NCI-H2029 (cell line): ENCODE results near the gene ANKH.
"Not testable (repeated sequence)": the region's sequence is repeated elsewhere in the genome, so short reads cannot be mapped to it uniquely, and the experiment has no call there.

Experiments used
- DNase-seq: peaks from one replicate; lab custom pipeline; 2025; lab: John Stamatoyannopoulos, UW

ANKH gene

DNA sequence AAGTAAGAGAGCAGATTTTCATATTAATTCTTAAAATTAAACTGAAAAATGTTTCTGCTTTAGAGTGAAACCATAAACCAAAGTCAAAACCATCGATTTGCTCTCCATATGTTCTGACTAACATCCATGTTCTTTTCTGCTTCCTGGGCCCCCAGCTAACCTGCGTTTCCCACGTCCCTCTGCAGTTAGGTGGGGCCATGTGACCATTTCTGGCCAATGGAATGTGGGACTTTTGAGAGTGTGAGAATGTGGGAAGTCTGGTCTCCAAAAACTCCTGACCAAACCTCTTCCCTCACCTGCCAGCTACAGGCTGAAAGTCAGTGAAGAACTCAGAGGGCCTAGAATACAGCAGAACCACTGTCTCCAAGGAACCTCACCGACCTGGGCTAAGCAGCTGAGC, 44.9 kb downstream of the ANKH start:
- DNase-seq = no peak

GRCh38 chr5:14825977-14826376, 45.6 kb downstream of the ANKH start:
- DNase-seq = no peak

DNA sequence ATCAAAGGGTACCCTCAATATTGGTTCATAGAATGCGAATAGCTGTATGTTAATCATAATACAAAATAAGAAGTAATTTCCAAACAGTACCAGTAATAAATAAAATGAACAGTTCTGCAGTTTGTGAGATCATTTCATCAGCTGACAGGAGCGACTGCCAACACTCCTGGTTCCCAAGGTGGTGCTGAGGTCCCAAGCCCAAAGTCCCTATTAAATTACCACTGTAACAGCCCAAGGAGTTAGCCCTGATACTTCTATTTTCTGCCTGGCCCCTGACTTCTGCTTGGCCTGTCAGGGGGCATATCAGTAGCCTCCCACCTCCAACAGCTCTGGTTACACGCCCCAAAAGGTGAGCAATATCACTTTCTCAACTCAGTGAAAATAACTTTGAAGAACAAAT, 47.1 kb downstream of the ANKH start:
- DNase-seq = no peak

DNA sequence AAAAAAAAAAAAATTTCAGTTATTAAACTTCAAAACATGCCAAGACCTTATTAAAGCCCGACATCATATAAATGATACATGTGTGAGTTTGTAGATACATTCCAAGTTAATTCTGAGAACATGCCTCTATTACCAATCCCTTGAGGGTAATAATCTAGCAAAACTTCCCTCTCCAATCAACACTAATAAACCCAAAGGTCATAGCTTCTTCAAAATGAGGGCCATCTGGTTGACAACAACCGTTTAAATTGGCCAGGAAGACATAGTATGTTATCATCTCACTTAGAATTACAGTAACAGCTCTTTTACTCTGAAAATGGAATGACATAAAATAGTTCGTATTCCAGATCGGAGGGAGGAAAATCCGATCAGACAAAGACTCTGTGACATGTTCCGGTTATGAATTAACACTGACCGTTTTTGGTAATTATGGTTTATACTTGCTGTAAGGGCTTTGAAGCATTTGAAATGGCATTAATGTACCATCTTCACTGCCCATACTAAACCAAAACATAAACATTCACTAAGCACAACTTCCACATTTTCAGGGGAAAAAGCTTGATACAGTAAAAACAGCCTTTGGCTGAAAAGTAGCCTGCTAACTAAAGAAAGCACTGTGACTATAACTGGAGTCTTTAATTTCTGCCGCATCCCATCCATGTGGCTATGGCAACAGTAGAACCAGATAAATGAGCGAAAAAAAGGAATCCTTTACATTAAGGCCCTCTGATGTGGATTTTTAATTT, 50.3 kb downstream of the ANKH start:
- DNase-seq = no peak

GRCh38 chr5:14818931-14819790, 52.4 kb downstream of the ANKH start:
- no peak for DNase-seq

GRCh38 chr5:14817762-14818136, 53.8 kb downstream of the ANKH start:
- not testable (repeated sequence) for DNase-seq

DNA sequence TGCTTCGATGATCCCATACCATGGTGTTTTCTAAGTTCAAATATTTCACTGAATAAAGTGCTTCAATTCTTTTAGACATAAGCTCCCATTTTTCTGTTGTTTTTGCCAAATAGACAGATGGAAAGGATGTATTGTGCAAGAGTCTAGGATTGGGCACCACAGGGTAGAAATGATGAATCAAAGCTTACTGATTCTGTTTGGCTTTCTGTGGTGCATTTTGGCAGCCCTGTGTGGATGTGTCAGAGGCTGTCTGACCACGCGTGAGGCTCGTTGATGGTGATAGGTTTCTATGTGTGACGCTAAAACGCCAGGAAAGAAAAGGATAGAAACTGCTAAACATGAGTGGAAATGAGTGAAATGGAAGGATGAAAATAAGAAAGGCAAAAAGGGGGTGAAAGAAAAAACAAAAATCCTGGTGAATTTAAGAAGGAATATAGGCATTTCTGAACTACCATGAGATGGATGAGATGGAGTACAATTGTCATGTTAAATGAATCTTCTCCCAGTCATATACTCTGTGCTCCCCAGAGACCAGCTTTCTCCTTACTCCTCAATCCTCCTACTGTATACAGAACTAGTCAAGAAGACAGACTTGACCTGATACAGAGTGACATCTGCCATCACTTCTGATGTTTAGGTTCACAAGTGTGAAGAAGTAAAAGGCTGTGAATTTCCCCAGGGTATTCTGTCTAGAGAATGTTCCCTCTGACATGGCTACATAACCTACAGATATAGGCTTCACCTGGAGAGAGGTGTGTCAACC, 54.4 kb downstream of the ANKH start:
- no peak for DNase-seq

DNA sequence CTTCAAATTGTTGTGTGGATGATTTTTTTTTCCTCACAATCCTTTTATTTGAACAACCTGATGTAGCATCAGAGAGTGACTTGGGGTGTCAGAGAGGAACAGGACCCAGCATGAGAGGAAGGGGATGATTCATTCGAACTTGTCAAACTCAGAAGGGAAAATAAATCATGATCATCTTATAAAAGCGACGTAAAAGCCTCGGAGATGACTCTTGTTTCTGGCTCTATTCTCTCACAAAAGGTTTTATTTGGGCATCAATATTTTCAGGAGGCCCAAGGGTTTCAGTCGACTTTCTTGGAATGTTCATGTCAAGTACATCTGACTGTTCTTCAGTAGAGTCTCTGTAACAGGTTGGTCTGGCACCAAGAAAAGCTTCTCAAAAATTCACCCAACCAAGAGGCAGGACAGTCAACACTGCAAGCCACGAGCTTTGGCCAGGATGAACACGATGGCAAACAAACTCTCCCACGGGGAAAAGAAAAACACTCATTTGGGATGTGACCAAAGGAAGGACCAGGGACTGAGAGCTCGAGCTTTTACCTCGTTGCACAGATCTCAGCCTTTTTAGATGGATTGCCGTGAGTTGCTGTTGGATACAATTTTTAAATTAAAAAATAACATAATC, 55.1 kb downstream of the ANKH start:
- DNase-seq = no peak

GRCh38 chr5:14813747-14814146, 57.8 kb downstream of the ANKH start:
- DNase-seq = no peak

DNA sequence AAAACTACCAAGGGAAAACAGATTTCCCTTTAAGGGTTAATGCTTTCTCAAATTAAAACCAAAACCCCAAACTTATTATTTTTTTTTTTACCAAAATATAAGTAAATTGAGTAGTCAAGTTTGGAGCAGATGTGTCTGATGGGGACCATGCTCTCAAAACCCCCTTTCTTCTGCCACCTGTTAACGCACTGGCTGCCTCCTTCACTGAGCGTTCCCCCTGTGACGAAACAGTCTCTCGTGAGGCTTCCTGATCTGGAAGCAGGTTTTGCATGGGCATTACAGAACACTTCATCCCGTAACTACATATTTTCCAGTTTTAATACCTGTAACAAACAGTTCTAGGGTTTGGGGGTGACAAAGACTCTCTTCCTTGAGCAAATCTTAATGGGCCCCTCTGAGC, 59.4 kb downstream of the ANKH start:
- no peak for DNase-seq

DNA sequence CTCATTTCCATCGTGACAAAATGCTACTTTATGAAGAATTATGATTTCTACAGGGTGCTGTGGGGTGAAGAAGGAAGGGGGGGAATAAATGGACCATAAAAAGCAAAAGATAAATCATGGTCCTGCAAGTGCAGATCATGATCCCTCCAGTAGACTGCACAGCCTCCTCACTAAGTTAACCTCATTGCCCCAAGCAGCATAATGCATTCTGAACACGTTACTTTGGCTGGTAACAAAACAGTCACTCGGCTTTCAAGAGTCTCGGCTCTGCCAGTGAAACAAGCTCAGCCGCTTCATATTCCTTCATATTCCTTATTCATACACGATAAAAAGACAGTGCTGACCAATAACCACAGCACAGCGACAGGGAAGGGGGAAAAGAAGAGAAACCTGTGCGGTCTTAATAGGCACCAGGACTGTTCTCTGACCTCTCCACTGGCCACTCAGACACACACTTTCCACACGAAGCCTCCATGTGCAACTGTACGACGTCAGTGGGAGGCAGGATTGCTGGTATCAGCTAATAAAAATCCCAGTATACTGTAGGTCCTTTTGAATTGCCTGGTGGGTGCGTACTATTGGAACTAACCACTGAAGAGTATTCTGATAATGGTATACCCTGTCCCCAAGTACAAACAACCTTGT, 60.5 kb downstream of the ANKH start:
- DNase-seq = no peak

GRCh38 chr5:14810282-14810681, 61.3 kb downstream of the ANKH start:
- DNase-seq = no peak

- no peak for DNase-seq
Observed at GRCh38 chr5:14809369-14810155, 62.0 kb downstream of the ANKH start.

GRCh38 chr5:14807471-14807870, 64.1 kb downstream of the ANKH start:
- DNase-seq = no peak

DNA sequence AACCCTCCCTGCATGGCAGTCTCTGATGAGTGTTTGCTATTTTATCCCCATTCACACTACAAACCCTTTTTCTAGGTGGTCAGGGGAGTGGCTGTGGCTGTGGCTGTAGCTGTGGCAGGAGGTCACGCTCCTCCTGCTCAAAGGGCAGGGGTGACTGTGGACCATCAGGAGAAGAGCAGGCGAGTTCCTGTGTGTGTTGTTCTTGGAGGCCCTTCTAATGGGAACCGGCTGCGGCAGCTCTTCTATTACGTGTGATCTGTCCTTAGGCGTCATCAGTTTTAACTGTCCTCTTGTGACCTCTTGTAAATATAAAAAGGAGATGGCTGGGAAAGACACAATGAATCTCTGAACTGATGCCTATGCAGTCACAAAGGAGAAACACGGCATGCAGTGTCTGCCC, 65.1 kb downstream of the ANKH start:
- DNase-seq = no peak

DNA sequence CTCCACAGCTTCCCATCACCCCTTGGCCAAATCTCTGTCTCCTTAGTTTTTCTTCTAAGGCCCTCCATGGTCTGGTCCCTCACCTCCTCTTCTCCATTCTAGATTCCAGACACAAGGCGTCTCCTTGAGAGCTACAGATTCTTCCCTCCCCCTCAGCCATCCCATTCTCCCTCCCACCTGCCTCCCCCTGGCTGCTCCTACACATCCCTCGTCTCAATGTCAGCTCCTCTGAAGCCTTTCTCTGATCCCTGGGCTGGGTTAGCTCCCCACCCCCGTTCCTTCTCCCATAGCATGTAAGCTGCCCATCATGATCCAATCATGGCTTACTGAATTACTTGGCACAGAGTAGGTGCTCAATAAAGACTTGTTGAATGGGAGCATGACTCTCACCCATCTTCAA, 69.0 kb downstream of the ANKH start:
- DNase-seq = no peak

DNA sequence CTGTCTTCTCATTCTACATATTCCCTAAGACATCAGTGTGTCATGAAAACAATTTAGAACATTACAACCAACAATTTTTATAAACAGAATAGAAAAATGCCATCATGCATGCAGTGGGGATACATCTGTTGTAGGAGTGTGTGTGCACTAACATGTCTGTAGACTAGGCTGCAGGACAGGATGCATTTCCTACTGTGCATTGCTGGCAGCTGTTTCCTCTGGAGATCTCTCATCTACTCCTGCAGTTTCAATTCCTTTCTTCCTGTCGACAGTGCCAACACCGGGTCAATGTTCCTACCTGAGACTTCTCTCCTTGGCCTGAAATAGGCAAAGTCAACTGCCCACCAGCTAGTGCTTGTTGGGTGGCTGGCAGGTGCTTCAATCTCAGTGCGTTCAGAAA, 69.8 kb downstream of the ANKH start:
- no peak for DNase-seq

DNA sequence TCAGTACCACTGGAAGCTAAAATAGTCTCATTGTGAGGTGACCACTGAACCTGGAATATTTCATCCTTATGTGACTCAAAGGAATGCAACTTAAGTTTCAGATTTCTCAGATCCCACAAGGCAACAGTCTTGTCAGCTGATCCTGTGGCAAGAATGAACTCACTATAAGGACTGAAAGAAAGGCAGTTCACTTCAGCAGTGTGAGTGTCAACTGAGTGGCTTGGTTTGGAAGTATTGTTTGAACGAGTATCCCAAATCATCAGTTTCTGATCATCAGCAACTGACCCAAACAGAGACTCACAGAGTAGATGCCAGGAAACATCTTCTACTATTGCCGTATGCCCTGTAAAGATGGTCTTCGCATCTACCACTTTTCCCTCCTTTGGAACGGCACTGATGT, 74.2 kb downstream of the ANKH start:
- DNase-seq = not testable (repeated sequence)

DNA sequence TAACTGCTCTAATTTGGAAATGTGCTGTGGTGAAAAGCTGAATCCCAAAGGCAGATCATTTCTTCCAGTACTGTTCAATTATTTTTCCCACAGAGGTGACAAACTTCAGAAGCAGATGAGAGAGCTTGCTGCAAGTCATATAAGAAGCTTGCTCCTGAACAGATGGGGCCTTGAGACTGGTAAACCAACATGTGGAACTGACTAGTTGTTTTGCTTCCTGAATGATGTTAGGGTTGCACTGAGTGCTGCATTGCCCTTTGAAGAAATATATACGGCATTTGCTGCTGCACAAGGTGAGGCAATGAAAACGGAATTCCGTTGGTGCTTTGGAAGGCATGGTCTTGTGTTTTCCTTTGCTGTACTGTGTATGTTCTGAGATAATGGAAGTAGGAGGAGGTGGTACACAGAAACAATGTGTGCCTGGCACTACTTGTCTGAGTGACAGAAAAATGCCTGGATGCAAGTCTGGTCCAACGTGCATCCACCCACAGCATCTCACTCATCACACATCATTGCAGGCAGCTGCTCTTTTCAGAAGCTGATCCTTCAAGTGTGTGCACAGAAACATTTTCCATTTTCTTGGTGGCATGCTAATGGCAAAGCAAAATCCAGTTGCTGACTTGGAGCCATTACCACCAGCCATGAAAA, 76.9 kb downstream of the ANKH start:
- no peak for DNase-seq

- no peak for DNase-seq
Observed at GRCh38 chr5:14793851-14794250, 77.7 kb downstream of the ANKH start.
